OCI-LY3 (cell line): ENCODE measurements around the gene ANXA4.

Experiments
- H2AFZ ChIP-seq: fragments of 200-600, 300-600 bp; shearing (Covaris generic); 2 replicates; pipeline ENCODE4 v1.6.0; 2014; ENCODE audit warnings: antibody characterized with exemption, low read depth, low read length
- H3K27ac ChIP-seq: fragments of 200-600, 300-600 bp; sonication (generic); 2 replicates; pipeline ENCODE4 v1.5.1; 2014; ENCODE audit warnings: mild to moderate bottlenecking, low read length, moderate library complexity, mixed read lengths
- H3K27me3 ChIP-seq: fragments of 200-600, 300-600 bp; sonication (generic); 2 replicates; pipeline ENCODE4 v1.6.1; 2014; ENCODE audit warnings: low read depth, low read length, mixed read lengths
- H3K36me3 ChIP-seq: fragments of 200-600, 300-600 bp; sonication (generic); replicated peaks from 2 replicates; pipeline ENCODE3; 2014; ENCODE audit warnings: low read depth, low read length, mixed read lengths
- H3K4me1 ChIP-seq: fragments of 300-600, 200-600 bp; sonication (generic); 2 replicates; pipeline ENCODE4 v1.6.1; 2014; ENCODE audit warnings: low read length, mixed read lengths
- H3K4me2 ChIP-seq: fragments of 200-600, 300-600 bp; sonication (generic); 2 replicates; pipeline ENCODE4 v1.6.1; 2014; ENCODE audit warnings: low read length, mixed read lengths
- H3K4me3 ChIP-seq: fragments of 300-600, 200-600 bp; sonication (generic); 2 replicates; pipeline ENCODE4 v1.5.1; 2014; ENCODE audit warnings: antibody characterized with exemption, mild to moderate bottlenecking, low read length, moderate library complexity
- H3K79me2 ChIP-seq: fragments of 300-600, 200-600 bp; shearing (Covaris generic); 2 replicates; pipeline ENCODE4 v1.6.1; 2014; ENCODE audit warnings: mild to moderate bottlenecking, low read length, mixed read lengths
- H3K9ac ChIP-seq: fragments of 300-600, 200-600 bp; shearing (Covaris generic); 2 replicates; pipeline ENCODE4 v1.6.0; 2014; ENCODE audit warnings: mild to moderate bottlenecking, low read length, moderate library complexity
- H3K9me3 ChIP-seq: fragments of 200-600, 300-600 bp; shearing (Covaris generic); 2 replicates; pipeline ENCODE4 v1.6.1; 2014; ENCODE audit warnings: low read length, mixed read lengths; ENCODE audit not compliant: insufficient read depth
- H4K20me1 ChIP-seq: fragments of 200-600, 300-600 bp; sonication (generic); 2 replicates; pipeline ENCODE4 v1.6.1; 2016; ENCODE audit warnings: low read length, mixed read lengths; ENCODE audit not compliant: insufficient read depth
- CTCF ChIP-seq: fragments of 200-600, 300-600 bp; sonication (generic); IDR thresholded peaks from 2 replicates; pipeline ENCODE4 v1.5.1; 2014; ENCODE audit warnings: antibody characterized with exemption, low read length, low read depth
- EZH2phosphoT487 ChIP-seq: fragments of 200-600 bp; shearing (Covaris generic); IDR thresholded peaks from 2 replicates; pipeline ENCODE4 v1.6.1; 2018; ENCODE audit warnings: antibody characterized with exemption, mixed run types, low read depth

Gene ANXA4

GRCh38 chr2:69774984-69775982, 33.3 kb downstream of the ANXA4 start:
- peak overlapping the region; percentile 54 for H3K4me3 ChIP-seq
- peak overlapping the region; percentile 77 for H3K4me2 ChIP-seq
- H3K79me2 ChIP-seq = no peaks in the 10 kb centered on the region
- H3K27ac ChIP-seq = peak overlapping the region; percentile 68
- TF ChIP-seq EZH2phosphoT487 = no peak
- peaks cover 42% of the 10 kb centered on the region for H3K4me1 ChIP-seq
- peak overlapping the region; percentile 13 for H3K9ac ChIP-seq
- H2AFZ ChIP-seq = peak overlapping the region; percentile 4; the same call in 1 of the 2 replicates
- H3K36me3 ChIP-seq = peaks cover 4% of the 10 kb centered on the region
- H3K9me3 ChIP-seq = no peaks in the 10 kb centered on the region
- no peaks in the 10 kb centered on the region for H4K20me1 ChIP-seq
- no peaks in the 10 kb centered on the region for H3K27me3 ChIP-seq

- Histone ChIP-seq H3K4me3 (no peak overlapping the region), H3K4me2 (no peak overlapping the region), H3K9ac (no peak overlapping the region), H3K27me3 (no peaks in the 10 kb centered on the region), H3K4me1 (peaks cover 48% of the 10 kb centered on the region), H3K27ac (no peak overlapping the region), H4K20me1 (no peaks in the 10 kb centered on the region), H3K36me3 (peaks cover 4% of the 10 kb centered on the region), H3K9me3 (no peaks in the 10 kb centered on the region), H2AFZ (no peak overlapping the region), H3K79me2 (no peaks in the 10 kb centered on the region)
- no peak for TF ChIP-seq EZH2phosphoT487
- no peak for TF ChIP-seq CTCF
Observed at GRCh38 chr2:69776886-69777785, 35.2 kb downstream of the ANXA4 start.

- no peak overlapping the region for H3K4me3 ChIP-seq
- peaks cover 49% of the 10 kb centered on the region for H3K4me1 ChIP-seq
- H3K36me3 ChIP-seq = peaks cover 4% of the 10 kb centered on the region
- H3K79me2 ChIP-seq = no peaks in the 10 kb centered on the region
- H3K27me3 ChIP-seq = no peaks in the 10 kb centered on the region
- no peak for TF ChIP-seq EZH2phosphoT487
- TF ChIP-seq CTCF = no peak
- H3K4me2 ChIP-seq = no peak overlapping the region
- no peak overlapping the region for H3K27ac ChIP-seq
- H4K20me1 ChIP-seq = no peaks in the 10 kb centered on the region
- H2AFZ ChIP-seq = no peak overlapping the region
- no peaks in the 10 kb centered on the region for H3K9me3 ChIP-seq
- H3K9ac ChIP-seq = no peak overlapping the region
Observed at GRCh38 chr2:69777786-69778105, 35.8 kb downstream of the ANXA4 start.

- Histone ChIP-seq H4K20me1 (no peaks in the 10 kb centered on the region), H3K4me1 (peaks cover 41% of the 10 kb centered on the region), H3K9ac (no peak overlapping the region), H3K4me2 (no peak overlapping the region), H2AFZ (no peak overlapping the region), H3K9me3 (no peaks in the 10 kb centered on the region), H3K79me2 (no peaks in the 10 kb centered on the region), H3K36me3 (peaks cover 4% of the 10 kb centered on the region), H3K4me3 (no peak overlapping the region), H3K27ac (no peak overlapping the region), H3K27me3 (no peaks in the 10 kb centered on the region)
- TF ChIP-seq EZH2phosphoT487 (no peak), CTCF (no peak)
Observed at GRCh38 chr2:69779258-69780001, 37.5 kb downstream of the ANXA4 start.
